ENCODE results near the gene PTPRM.
A peak's percentile ranks its signal among the peaks of the same experiment; 100 is the strongest.

The PTPRM gene

DNA sequence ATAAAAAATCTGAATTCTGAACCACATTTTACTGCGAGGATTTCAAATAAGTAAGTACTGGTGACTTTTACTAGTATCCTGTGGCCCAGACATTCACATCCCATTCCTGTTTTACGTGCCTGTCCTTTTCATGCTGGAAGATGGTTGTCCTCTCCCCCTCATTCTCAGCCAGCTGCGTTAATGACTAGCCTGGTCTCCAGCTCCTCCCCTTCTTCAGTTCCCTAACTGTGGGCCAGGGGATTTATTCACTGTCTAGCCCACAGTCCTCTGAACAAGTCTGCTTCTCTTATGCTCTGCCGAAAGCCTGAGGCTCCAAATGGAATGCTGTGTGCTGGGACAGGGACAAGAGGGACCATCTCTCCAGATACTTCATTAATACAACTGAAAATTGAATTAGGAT lies 373.9 kb downstream of the PTPRM start (continued):
- TF ChIP-seq, protein P1, sequence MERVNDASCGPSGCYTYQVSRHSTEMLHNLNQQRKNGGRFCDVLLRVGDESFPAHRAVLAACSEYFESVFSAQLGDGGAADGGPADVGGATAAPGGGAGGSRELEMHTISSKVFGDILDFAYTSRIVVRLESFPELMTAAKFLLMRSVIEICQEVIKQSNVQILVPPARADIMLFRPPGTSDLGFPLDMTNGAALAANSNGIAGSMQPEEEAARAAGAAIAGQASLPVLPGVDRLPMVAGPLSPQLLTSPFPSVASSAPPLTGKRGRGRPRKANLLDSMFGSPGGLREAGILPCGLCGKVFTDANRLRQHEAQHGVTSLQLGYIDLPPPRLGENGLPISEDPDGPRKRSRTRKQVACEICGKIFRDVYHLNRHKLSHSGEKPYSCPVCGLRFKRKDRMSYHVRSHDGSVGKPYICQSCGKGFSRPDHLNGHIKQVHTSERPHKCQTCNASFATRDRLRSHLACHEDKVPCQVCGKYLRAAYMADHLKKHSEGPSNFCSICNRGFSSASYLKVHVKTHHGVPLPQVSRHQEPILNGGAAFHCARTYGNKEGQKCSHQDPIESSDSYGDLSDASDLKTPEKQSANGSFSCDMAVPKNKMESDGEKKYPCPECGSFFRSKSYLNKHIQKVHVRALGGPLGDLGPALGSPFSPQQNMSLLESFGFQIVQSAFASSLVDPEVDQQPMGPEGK (CRISPR knock-in tag; IDR thresholded peaks at IDR 0.05; ENCODE audit: borderline replicate concordance), result no peak
- TF ChIP-seq PPARA (CRISPR knock-in tag; IDR thresholded peaks at IDR 0.05; ENCODE audit: borderline replicate concordance) (no peak), TCF4 (CRISPR knock-in tag; IDR thresholded peaks at IDR 0.05; ENCODE audit: borderline replicate concordance) (no peak)
- TF ChIP-seq, protein P2, sequence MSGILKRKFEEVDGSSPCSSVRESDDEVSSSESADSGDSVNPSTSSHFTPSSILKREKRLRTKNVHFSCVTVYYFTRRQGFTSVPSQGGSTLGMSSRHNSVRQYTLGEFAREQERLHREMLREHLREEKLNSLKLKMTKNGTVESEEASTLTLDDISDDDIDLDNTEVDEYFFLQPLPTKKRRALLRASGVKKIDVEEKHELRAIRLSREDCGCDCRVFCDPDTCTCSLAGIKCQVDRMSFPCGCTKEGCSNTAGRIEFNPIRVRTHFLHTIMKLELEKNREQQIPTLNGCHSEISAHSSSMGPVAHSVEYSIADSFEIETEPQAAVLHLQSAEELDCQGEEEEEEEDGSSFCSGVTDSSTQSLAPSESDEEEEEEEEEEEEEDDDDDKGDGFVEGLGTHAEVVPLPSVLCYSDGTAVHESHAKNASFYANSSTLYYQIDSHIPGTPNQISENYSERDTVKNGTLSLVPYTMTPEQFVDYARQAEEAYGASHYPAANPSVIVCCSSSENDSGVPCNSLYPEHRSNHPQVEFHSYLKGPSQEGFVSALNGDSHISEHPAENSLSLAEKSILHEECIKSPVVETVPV (CRISPR knock-in tag; IDR thresholded peaks at IDR 0.05), result no peak

DNA sequence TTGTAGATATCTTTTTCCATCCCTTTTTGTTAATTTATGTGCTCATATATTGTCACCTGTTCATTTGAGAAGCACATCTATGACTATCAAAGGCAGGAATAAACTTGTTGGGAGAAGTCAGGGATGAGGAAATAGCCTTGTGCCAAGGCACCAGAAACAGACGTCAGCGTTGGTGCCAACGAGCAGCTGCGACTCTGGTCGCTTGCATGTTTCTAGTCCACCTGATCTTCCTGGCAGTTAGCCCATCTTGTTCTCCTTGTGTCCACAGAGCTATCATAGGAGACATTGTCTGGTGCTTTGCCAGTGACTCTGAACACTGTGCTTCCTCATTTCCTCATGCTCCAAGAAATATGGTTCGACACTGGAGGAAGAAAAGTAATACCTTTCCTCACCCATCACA lies 374.4 kb downstream of the PTPRM start:
- no peak for ATAC-seq
- TF ChIP-seq, protein P3, sequence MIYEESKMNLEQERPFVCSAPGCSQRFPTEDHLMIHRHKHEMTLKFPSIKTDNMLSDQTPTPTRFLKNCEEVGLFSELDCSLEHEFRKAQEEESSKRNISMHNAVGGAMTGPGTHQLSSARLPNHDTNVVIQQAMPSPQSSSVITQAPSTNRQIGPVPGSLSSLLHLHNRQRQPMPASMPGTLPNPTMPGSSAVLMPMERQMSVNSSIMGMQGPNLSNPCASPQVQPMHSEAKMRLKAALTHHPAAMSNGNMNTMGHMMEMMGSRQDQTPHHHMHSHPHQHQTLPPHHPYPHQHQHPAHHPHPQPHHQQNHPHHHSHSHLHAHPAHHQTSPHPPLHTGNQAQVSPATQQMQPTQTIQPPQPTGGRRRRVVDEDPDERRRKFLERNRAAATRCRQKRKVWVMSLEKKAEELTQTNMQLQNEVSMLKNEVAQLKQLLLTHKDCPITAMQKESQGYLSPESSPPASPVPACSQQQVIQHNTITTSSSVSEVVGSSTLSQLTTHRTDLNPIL (CRISPR knock-in tag; IDR thresholded peaks at IDR 0.05; ENCODE audit: low read depth), result no peak
- TF ChIP-seq TCF4 (CRISPR knock-in tag; IDR thresholded peaks at IDR 0.05; ENCODE audit: borderline replicate concordance), result peak; percentile 37; the same call in 1 of the 2 replicates

DNA sequence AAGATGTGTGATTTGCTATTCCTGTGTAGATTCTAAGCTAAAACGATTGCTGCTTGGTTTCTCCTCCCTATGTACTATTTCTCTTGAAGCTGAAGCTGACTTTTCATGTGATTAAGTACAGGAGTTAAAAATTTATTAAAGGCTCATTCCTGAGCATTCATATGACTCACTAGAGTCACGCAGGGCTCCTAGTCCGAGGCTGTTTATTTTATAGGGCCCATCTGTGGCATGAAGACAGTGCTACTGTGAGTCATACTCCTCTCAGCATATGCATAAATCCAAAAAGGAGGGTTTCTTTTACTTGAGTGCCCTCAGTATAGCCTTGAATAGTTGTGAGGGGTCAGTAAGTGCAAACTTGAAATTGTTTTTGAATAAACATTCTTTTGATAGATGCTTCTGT lies 378.8 kb downstream of the PTPRM start:
- TF ChIP-seq CSDC2 (CRISPR knock-in tag; IDR thresholded peaks at IDR 0.05), result no peak
- TF ChIP-seq BACH2 (CRISPR knock-in tag; IDR thresholded peaks at IDR 0.05; ENCODE audit: borderline replicate concordance), result no peak
- TF ChIP-seq ISL1 (CRISPR knock-in tag; IDR thresholded peaks at IDR 0.05), result no peak; the same call in 1 of the 2 replicates
- no peak for TF ChIP-seq ZNF565 (CRISPR knock-in tag; conservative IDR thresholded peaks at IDR 0.05; ENCODE audit: low read depth)
- no peak for TF ChIP-seq SNAI2 (CRISPR knock-in tag; IDR thresholded peaks at IDR 0.05)
- TF ChIP-seq TOX (CRISPR knock-in tag; IDR thresholded peaks at IDR 0.05; ENCODE audit: borderline replicate concordance), result no peak
- no peak for TF ChIP-seq ZC3H10 (CRISPR knock-in tag; IDR thresholded peaks at IDR 0.05)
- no peak for TF ChIP-seq ARNTL (CRISPR knock-in tag; IDR thresholded peaks at IDR 0.05; ENCODE audit: borderline replicate concordance, low read depth)
- TF ChIP-seq, protein P1 (CRISPR knock-in tag; IDR thresholded peaks at IDR 0.05; ENCODE audit: borderline replicate concordance), result no peak
- no peak for TF ChIP-seq ZNF8 (CRISPR knock-in tag; IDR thresholded peaks at IDR 0.05)
- TF ChIP-seq PPARA (CRISPR knock-in tag; IDR thresholded peaks at IDR 0.05; ENCODE audit: borderline replicate concordance), result no peak
- TF ChIP-seq, protein P3 (CRISPR knock-in tag; IDR thresholded peaks at IDR 0.05; ENCODE audit: low read depth), result no peak
- ATAC-seq, result peak; percentile 71

DNA sequence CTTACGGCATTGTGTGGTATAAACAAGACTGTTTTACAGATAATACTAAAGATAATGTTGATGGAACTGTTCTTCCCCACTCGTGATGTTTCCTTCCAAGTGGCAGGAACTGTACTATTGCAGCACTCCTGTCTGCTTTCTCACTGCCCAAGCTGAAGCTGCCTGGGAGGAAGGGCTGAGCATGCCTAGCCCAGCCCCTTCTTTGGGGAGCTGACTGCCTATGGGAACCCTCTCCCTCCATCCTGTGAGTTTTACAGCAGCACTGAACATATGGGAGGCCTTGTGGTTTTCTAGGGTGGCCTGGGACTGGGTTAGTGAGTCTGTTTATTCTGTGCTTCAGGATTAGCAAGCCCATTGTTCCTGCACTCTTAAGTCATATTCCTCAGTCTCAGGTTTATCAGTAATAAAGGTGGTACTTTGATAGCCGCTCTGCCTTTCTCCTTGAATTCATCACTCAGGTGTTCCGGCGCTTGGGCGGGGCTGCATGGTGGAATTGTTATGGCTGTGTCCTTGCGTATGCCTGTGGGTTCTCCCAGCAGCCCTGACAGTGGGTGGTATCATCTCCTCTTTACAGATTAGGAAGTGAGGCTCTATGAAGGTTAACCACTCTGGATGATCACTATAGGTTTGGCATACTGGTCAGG lies 379.7 kb downstream of the PTPRM start:
- 0 out of 2 replicates have a peak, but pooled peaks have one; percentile 16 for TF ChIP-seq ISL1 (CRISPR knock-in tag; IDR thresholded peaks at IDR 0.05)
- TF ChIP-seq, protein P4, sequence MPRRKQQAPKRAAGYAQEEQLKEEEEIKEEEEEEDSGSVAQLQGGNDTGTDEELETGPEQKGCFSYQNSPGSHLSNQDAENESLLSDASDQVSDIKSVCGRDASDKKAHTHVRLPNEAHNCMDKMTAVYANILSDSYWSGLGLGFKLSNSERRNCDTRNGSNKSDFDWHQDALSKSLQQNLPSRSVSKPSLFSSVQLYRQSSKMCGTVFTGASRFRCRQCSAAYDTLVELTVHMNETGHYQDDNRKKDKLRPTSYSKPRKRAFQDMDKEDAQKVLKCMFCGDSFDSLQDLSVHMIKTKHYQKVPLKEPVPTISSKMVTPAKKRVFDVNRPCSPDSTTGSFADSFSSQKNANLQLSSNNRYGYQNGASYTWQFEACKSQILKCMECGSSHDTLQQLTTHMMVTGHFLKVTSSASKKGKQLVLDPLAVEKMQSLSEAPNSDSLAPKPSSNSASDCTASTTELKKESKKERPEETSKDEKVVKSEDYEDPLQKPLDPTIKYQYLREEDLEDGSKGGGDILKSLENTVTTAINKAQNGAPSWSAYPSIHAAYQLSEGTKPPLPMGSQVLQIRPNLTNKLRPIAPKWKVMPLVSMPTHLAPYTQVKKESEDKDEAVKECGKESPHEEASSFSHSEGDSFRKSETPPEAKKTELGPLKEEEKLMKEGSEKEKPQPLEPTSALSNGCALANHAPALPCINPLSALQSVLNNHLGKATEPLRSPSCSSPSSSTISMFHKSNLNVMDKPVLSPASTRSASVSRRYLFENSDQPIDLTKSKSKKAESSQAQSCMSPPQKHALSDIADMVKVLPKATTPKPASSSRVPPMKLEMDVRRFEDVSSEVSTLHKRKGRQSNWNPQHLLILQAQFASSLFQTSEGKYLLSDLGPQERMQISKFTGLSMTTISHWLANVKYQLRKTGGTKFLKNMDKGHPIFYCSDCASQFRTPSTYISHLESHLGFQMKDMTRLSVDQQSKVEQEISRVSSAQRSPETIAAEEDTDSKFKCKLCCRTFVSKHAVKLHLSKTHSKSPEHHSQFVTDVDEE (CRISPR knock-in tag; IDR thresholded peaks at IDR 0.05), result no peak

More for the DNA sequence above, 379.7 kb downstream of the PTPRM start:
- ATAC-seq, result peak; percentile 92

Data from SK-N-SH treated with all-trans-retinoic acid at 6 μM for 48 hours (cell line).